Right atrium auricular region (tissue), 2 donors: ENCODE measurements around the gene USP10. TPM values are rescaled to one million over a fixed set of nuclear protein-coding genes. Genes with fewer than 3 reads are reported as not detected.

Experiments
- DNase-seq: peaks from one replicate; pipeline ENCODE4 v3.0.0-alpha.2; 2019; ENCODE audit warnings: low spot score
- H3K27ac ChIP-seq, 2 donors: fragments of 200-600 bp; sonication (generic); 1 replicate in 1 of 2; 2 replicates in 1 of 2; pipeline ENCODE4 v1.5.1; 2016 to 2019
- H3K27me3 ChIP-seq, 2 donors: fragments of 200-600 bp; sonication (generic); one replicate each; pipeline versions ENCODE4 v1.5.1 to v1.6.0; 2017 to 2019
- H3K36me3 ChIP-seq: fragments of 200-600 bp; sonication (generic); one replicate; pipeline ENCODE4 v1.5.1; 2016
- H3K4me1 ChIP-seq, 2 donors: fragments of 200-600 bp; sonication (generic); one replicate each; pipeline versions ENCODE4 v1.5.1 to v1.6.0; 2017 to 2019
- H3K4me3 ChIP-seq, 2 donors: fragments of 200-600 bp; sonication (generic); 1 replicate in 1 of 2; 2 replicates in 1 of 2; pipeline ENCODE4 v1.5.1; 2017 to 2019; ENCODE audit warnings: mild to moderate bottlenecking in 1 of 2, moderate library complexity in 1 of 2
- H3K9me3 ChIP-seq, 2 donors: fragments of 200-600 bp; sonication (generic); one replicate each; pipeline ENCODE4 v1.5.1; 2019
- total RNA-seq, 2 donors: library from RNA; depleted of rRNA; stranded (reverse); fragments of >200 nt; gene quantifications; one replicate each; pipeline ENCODE4 v1.1.0, GENCODE V29; 2016
- TF ChIP-seq, protein P1 (sequence below), 2 donors: fragments of 200-600 bp; sonication (generic); IDR thresholded peaks; one replicate each; pipeline ENCODE4 v1.5.1; 2019; ENCODE audit warnings: antibody characterized with exemption in 2 of 2

Gene USP10
- total RNA-seq, 2 donors from 2014 or later, result 44.9 to 52.3 TPM

DNA sequence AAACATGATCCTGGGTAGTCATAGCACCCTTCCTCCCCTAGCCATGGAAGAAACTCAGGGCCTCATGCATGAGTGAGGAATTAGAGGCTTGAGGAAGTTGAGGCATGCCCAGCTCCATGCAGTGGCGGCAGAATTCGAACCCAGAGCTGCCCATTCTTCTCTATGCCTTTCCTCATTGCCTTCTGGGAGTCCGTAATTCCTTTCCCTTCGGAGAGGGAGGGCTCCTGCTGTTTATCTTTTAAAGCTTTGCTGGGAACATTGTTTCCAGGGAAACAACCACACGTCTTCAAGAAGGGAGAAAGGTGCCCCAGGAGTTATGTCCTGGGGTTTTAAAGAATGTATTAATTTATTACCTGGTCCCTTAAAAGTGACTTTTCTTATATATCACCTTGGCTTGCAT lies 128.5 kb downstream of the USP10 start:
- TF ChIP-seq, protein P1, sequence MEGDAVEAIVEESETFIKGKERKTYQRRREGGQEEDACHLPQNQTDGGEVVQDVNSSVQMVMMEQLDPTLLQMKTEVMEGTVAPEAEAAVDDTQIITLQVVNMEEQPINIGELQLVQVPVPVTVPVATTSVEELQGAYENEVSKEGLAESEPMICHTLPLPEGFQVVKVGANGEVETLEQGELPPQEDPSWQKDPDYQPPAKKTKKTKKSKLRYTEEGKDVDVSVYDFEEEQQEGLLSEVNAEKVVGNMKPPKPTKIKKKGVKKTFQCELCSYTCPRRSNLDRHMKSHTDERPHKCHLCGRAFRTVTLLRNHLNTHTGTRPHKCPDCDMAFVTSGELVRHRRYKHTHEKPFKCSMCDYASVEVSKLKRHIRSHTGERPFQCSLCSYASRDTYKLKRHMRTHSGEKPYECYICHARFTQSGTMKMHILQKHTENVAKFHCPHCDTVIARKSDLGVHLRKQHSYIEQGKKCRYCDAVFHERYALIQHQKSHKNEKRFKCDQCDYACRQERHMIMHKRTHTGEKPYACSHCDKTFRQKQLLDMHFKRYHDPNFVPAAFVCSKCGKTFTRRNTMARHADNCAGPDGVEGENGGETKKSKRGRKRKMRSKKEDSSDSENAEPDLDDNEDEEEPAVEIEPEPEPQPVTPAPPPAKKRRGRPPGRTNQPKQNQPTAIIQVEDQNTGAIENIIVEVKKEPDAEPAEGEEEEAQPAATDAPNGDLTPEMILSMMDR (IDR thresholded peaks at IDR 0.05), result no peak
- H3K36me3 ChIP-seq, result no peaks in the 10 kb centered on the region
- peaks cover 0 to 45% of the 10 kb centered on the region in 2 donors for H3K4me1 ChIP-seq
- DNase-seq, result no peak
- H3K4me3 ChIP-seq, result no peak overlapping the region
- H3K27me3 ChIP-seq, result no peaks in the 10 kb centered on the region
- H3K9me3 ChIP-seq, result no peaks in the 10 kb centered on the region
- H3K27ac ChIP-seq, result peak overlapping the region; percentile 50 to 80

Other genes starting within 250 kb of the USP10 start
- gene MEAK7, start 195.3 kb upstream of the USP10 start, total RNA-seq, result 1 to 10 TPM; 5.3 to 6.9 TPM
- gene COTL1, start 81.9 kb upstream of the USP10 start, total RNA-seq, result 10 to 100 TPM in 1 of 2 donors, 1 to 10 TPM in 1; 8.0 to 27.1 TPM
- 10 to 100 TPM; 36.2 to 44.1 TPM for gene KLHL36, start 51.5 kb upstream of the USP10 start, total RNA-seq
- gene CRISPLD2, start 120.0 kb downstream of the USP10 start, total RNA-seq, result 10 to 100 TPM; 58.4 to 76.4 TPM